NT2/D1 (cell line): ENCODE data around the gene CPED1.

Experiments used
- DNase-seq: peaks from one replicate; pipeline ENCODE4 v3.0.0-alpha.2; 2011; ENCODE audit warnings: low read depth, low spot score
- H3K27me3 ChIP-seq: 2 replicates; pipeline ENCODE4 v1.6.0; 2011; ENCODE audit warnings: mild to moderate bottlenecking; ENCODE audit not compliant: insufficient read length, insufficient read depth
- H3K36me3 ChIP-seq: 2 replicates; pipeline ENCODE4 v1.6.1; 2011; ENCODE audit warnings: mild to moderate bottlenecking, low read length, mixed read lengths; ENCODE audit not compliant: insufficient read depth, insufficient read length
- H3K4me1 ChIP-seq: 2 replicates; pipeline ENCODE4 v1.5.1; 2011; ENCODE audit not compliant: insufficient read depth, insufficient read length
- H3K4me3 ChIP-seq: 2 replicates; pipeline ENCODE4 v1.5.1; 2011; ENCODE audit warnings: low read depth; ENCODE audit not compliant: insufficient read length
- H3K9ac ChIP-seq: 2 replicates; pipeline ENCODE4 v1.6.0; 2011; ENCODE audit warnings: low read depth; ENCODE audit not compliant: insufficient read length
- H3K9me3 ChIP-seq: 2 replicates; pipeline ENCODE4 v1.5.1; 2011; ENCODE audit warnings: mild to moderate bottlenecking, low read length; ENCODE audit not compliant: insufficient read depth
- SUZ12 ChIP-seq: IDR thresholded peaks from 2 replicates; pipeline ENCODE4 v1.6.1; 2011; ENCODE audit not compliant: insufficient read length, insufficient read depth; ENCODE audit errors: extremely low read depth
- YY1 ChIP-seq: IDR thresholded peaks from 2 replicates; pipeline ENCODE4 v1.6.1; 2011; ENCODE audit not compliant: insufficient read length, insufficient read depth
- ZNF274 ChIP-seq: IDR thresholded peaks from 2 replicates; pipeline ENCODE4 v1.6.1; 2011; ENCODE audit warnings: mild to moderate bottlenecking, low read depth, low read length

Gene CPED1

GRCh38 chr7:120960714-120961113 is 27.8 kb upstream of the CPED1 start:
- Histone ChIP-seq H3K4me1 (no peaks in the 10 kb centered on the region), H3K9me3 (no peaks in the 10 kb centered on the region), H3K4me3 (no peak overlapping the region), H3K27me3 (no peaks in the 10 kb centered on the region), H3K9ac (no peak overlapping the region), H3K36me3 (peaks cover 12% of the 10 kb centered on the region)
- DNase-seq = no peak
- TF ChIP-seq YY1 = no peak

- H3K4me3 ChIP-seq = no peak overlapping the region
- no peak for TF ChIP-seq YY1
- TF ChIP-seq ZNF274 = no peak
- no peak for TF ChIP-seq SUZ12
- no peaks in the 10 kb centered on the region for H3K9me3 ChIP-seq
- no peaks in the 10 kb centered on the region for H3K27me3 ChIP-seq
- H3K36me3 ChIP-seq = peaks cover 11% of the 10 kb centered on the region
- no peak for DNase-seq
- H3K4me1 ChIP-seq = no peaks in the 10 kb centered on the region
- H3K9ac ChIP-seq = no peak overlapping the region
Observed at GRCh38 chr7:120961638-120962173, 26.8 kb upstream of the CPED1 start.

GRCh38 chr7:120964088-120964487 is 24.4 kb upstream of the CPED1 start:
- no peak for DNase-seq
- Histone ChIP-seq H3K4me3 (no peak overlapping the region), H3K9me3 (no peaks in the 10 kb centered on the region), H3K36me3 (peaks cover 27% of the 10 kb centered on the region), H3K4me1 (no peaks in the 10 kb centered on the region), H3K27me3 (no peaks in the 10 kb centered on the region), H3K9ac (no peak overlapping the region)
- no peak for TF ChIP-seq YY1

GRCh38 chr7:120966961-120967360 is 21.6 kb upstream of the CPED1 start:
- H3K9ac ChIP-seq = no peak overlapping the region
- H3K4me1 ChIP-seq = no peaks in the 10 kb centered on the region
- no peak for DNase-seq
- peaks cover 44% of the 10 kb centered on the region for H3K36me3 ChIP-seq
- no peaks in the 10 kb centered on the region for H3K27me3 ChIP-seq
- no peak for TF ChIP-seq YY1
- no peak for TF ChIP-seq SUZ12
- no peak for TF ChIP-seq ZNF274
- H3K4me3 ChIP-seq = no peak overlapping the region
- H3K9me3 ChIP-seq = no peaks in the 10 kb centered on the region

GRCh38 chr7:120973849-120974248 is 14.7 kb upstream of the CPED1 start:
- peaks cover 37% of the 10 kb centered on the region for H3K36me3 ChIP-seq
- H3K27me3 ChIP-seq = no peaks in the 10 kb centered on the region
- H3K4me3 ChIP-seq = no peak overlapping the region
- H3K9me3 ChIP-seq = no peaks in the 10 kb centered on the region
- H3K9ac ChIP-seq = no peak overlapping the region
- H3K4me1 ChIP-seq = no peaks in the 10 kb centered on the region
- no peak for DNase-seq
- TF ChIP-seq YY1 (no peak), SUZ12 (no peak), ZNF274 (no peak)

- Histone ChIP-seq H3K9me3 (no peaks in the 10 kb centered on the region), H3K9ac (no peak overlapping the region), H3K27me3 (no peaks in the 10 kb centered on the region), H3K4me1 (no peaks in the 10 kb centered on the region), H3K4me3 (no peak overlapping the region), H3K36me3 (peaks cover 4% of the 10 kb centered on the region)
- TF ChIP-seq ZNF274 = no peak
- TF ChIP-seq YY1 = no peak
- TF ChIP-seq SUZ12 = no peak
- no peak for DNase-seq
Observed at GRCh38 chr7:120979765-120980499, 8.6 kb upstream of the CPED1 start.

- Histone ChIP-seq H3K9me3 (no peaks in the 10 kb centered on the region), H3K4me1 (no peaks in the 10 kb centered on the region), H3K27me3 (no peaks in the 10 kb centered on the region), H3K4me3 (no peak overlapping the region), H3K36me3 (no peaks in the 10 kb centered on the region), H3K9ac (no peak overlapping the region)
- no peak for TF ChIP-seq ZNF274
- DNase-seq = no peak
Observed at GRCh38 chr7:120981117-120981516, 7.4 kb upstream of the CPED1 start.
